ENCODE measurements around the gene RFX8. TPM values are rescaled to one million over a fixed set of nuclear protein-coding genes. Genes with fewer than 3 reads are reported as not detected.
"Not testable (repeated sequence)": the region's sequence is repeated elsewhere in the genome, so short reads cannot be mapped to it uniquely, and the experiment has no call there.

Gene RFX8
- polyA plus RNA-seq, 3 donors: not detected

GRCh38 chr2:101463421-101463820 lies 11.5 kb downstream of the RFX8 start:
- no peaks in the 10 kb centered on the region for H3K36me3 ChIP-seq (replicated peaks in 1 of 2; ENCODE audit: control insufficient read depth in 1 of 2, insufficient read depth in 2 of 2, low read length in 2 of 2)
- peak overlapping the region; percentile 26 to 39 for H3K27ac ChIP-seq (ENCODE audit: low read depth in 1 of 2, low read length in 2 of 2)
- Mint-ChIP-seq H3K27me3 (ENCODE audit: low read depth in 3 of 3) (peaks cover 35 to 77% (median 75%) of the 10 kb centered on the region in 3 donors), H3K9me3 (peaks cover 0 to 8% (median 0%) of the 10 kb centered on the region in 7 donors), H3K36me3 (peaks cover 29 to 31% of the 10 kb centered on the region in 2 donors), H3K4me3 (no peak overlapping the region), H3K27ac (peak overlapping the region; percentile 33 to 89 (median 74)), H3K4me1 (peaks cover 57% of the 10 kb centered on the region)
- no peak for DNase-seq
- H3K9ac ChIP-seq (ENCODE audit: insufficient read depth, low read length, poor library complexity, severe bottlenecking): no peak overlapping the region
- no peak overlapping the region for H3K4me3 ChIP-seq (replicated peaks in 1 of 3; ENCODE audit: low read depth in 2 of 3, low read length in 3 of 3)
- H3K4me2 ChIP-seq (replicated peaks; ENCODE audit: extremely low read depth, low read length, poor library complexity, severe bottlenecking): no peak overlapping the region
- H4K20me1 ChIP-seq (ENCODE audit: insufficient read depth, low read length): peaks cover 42% of the 10 kb centered on the region
- peaks cover 20 to 31% of the 10 kb centered on the region in 2 donors for H3K27me3 ChIP-seq (ENCODE audit: control insufficient read depth in 2 of 2, insufficient read depth in 2 of 2, low read length in 2 of 2)
- WGBS (ENCODE audit: insufficient coverage): 95% methylated on average over 8 of the region's 8 CpGs
- no peak for TF ChIP-seq CTCF (IDR thresholded peaks at IDR 0.05)
- intact Hi-C loops (cut with micrococcal nuclease): loop anchor here in 1 of 2 donors (10.0 kb wide), 1 partner anchor 51 kb away; no protein-coding TSS in a partner anchor
- H3K9me3 ChIP-seq (replicated peaks in 1 of 2; ENCODE audit: control insufficient read depth in 1 of 2, insufficient read depth in 1 of 2, low read length in 2 of 2): no peaks in the 10 kb centered on the region
- H3K4me1 ChIP-seq (ENCODE audit: control insufficient read depth in 1 of 2, insufficient read depth in 2 of 2, low read length in 2 of 2): peaks cover 45 to 52% of the 10 kb centered on the region in 2 donors
- H2AFZ ChIP-seq (ENCODE audit: insufficient read depth, low read depth, low read length, poor library complexity, severe bottlenecking): no peak overlapping the region
- H3K79me2 ChIP-seq (ENCODE audit: insufficient read depth, low read length): peaks cover 4% of the 10 kb centered on the region

GRCh38 chr2:101461381-101461780 lies 13.5 kb downstream of the RFX8 start:
- no peak overlapping the region for H3K9ac ChIP-seq (ENCODE audit: insufficient read depth, low read length, poor library complexity, severe bottlenecking)
- intact Hi-C loops (cut with micrococcal nuclease): loop anchor here in 1 of 2 donors (10.0 kb wide), 1 partner anchor 53 kb away; no protein-coding TSS in a partner anchor
- no peak overlapping the region for H3K4me3 ChIP-seq (replicated peaks in 1 of 3; ENCODE audit: low read depth in 2 of 3, low read length in 3 of 3)
- Mint-ChIP-seq H3K36me3 (peaks cover 32 to 39% of the 10 kb centered on the region in 2 donors), H3K4me3 (peak overlapping the region in 1 of 2 donors; percentile 60), H3K9me3 (peaks cover 3 to 22% (median 8%) of the 10 kb centered on the region in 7 donors), H3K4me1 (peaks cover 45% of the 10 kb centered on the region), H3K27ac (no peak overlapping the region), H3K27me3 (ENCODE audit: low read depth in 3 of 3) (peaks cover 21 to 78% (median 75%) of the 10 kb centered on the region in 3 donors)
- H3K9me3 ChIP-seq (replicated peaks in 1 of 2; ENCODE audit: control insufficient read depth in 1 of 2, insufficient read depth in 1 of 2, low read length in 2 of 2): no peaks in the 10 kb centered on the region
- H4K20me1 ChIP-seq (ENCODE audit: insufficient read depth, low read length): peaks cover 32% of the 10 kb centered on the region
- no peak overlapping the region for H3K27ac ChIP-seq (ENCODE audit: low read depth in 1 of 2, low read length in 2 of 2)
- peaks cover 4% of the 10 kb centered on the region for H3K79me2 ChIP-seq (ENCODE audit: insufficient read depth, low read length)
- no peak overlapping the region for H2AFZ ChIP-seq (ENCODE audit: insufficient read depth, low read depth, low read length, poor library complexity, severe bottlenecking)
- peaks cover 34 to 39% of the 10 kb centered on the region in 2 donors for H3K4me1 ChIP-seq (ENCODE audit: control insufficient read depth in 1 of 2, insufficient read depth in 2 of 2, low read length in 2 of 2)
- no peaks in the 10 kb centered on the region for H3K36me3 ChIP-seq (replicated peaks in 1 of 2; ENCODE audit: control insufficient read depth in 1 of 2, insufficient read depth in 2 of 2, low read length in 2 of 2)
- H3K4me2 ChIP-seq (replicated peaks; ENCODE audit: extremely low read depth, low read length, poor library complexity, severe bottlenecking): no peak overlapping the region
- H3K27me3 ChIP-seq (ENCODE audit: control insufficient read depth in 2 of 2, insufficient read depth in 2 of 2, low read length in 2 of 2): peaks cover 4 to 20% of the 10 kb centered on the region in 2 donors
- DNase-seq: peak; percentile 40 to 70 (median 70)
- TF ChIP-seq CTCF (IDR thresholded peaks at IDR 0.05): no peak
- WGBS (ENCODE audit: insufficient coverage): no CpG with 5 or more reads among the region's 2 CpGs

- H2AFZ ChIP-seq (ENCODE audit: insufficient read depth, low read depth, low read length, poor library complexity, severe bottlenecking); H3K9ac ChIP-seq (ENCODE audit: insufficient read depth, low read length, poor library complexity, severe bottlenecking); H3K36me3 ChIP-seq (replicated peaks in 1 of 2; ENCODE audit: control insufficient read depth in 1 of 2, insufficient read depth in 2 of 2, low read length in 2 of 2); DNase-seq; H4K20me1 ChIP-seq (ENCODE audit: insufficient read depth, low read length); H3K4me1 Mint-ChIP-seq; H3K4me1 ChIP-seq (ENCODE audit: control insufficient read depth in 1 of 2, insufficient read depth in 2 of 2, low read length in 2 of 2); H3K4me2 ChIP-seq (replicated peaks; ENCODE audit: extremely low read depth, low read length, poor library complexity, severe bottlenecking); H3K27ac Mint-ChIP-seq; H3K79me2 ChIP-seq (ENCODE audit: insufficient read depth, low read length); H3K4me3 ChIP-seq (replicated peaks in 1 of 3; ENCODE audit: low read depth in 2 of 3, low read length in 3 of 3); H3K27ac ChIP-seq (ENCODE audit: low read depth in 1 of 2, low read length in 2 of 2); intact Hi-C loops (cut with micrococcal nuclease); H3K9me3 ChIP-seq (replicated peaks in 1 of 2; ENCODE audit: control insufficient read depth in 1 of 2, insufficient read depth in 1 of 2, low read length in 2 of 2): not testable (repeated sequence)
- no CpG with 5 or more reads among the region's 3 CpGs for WGBS (ENCODE audit: insufficient coverage)
- H3K27me3 ChIP-seq (ENCODE audit: control insufficient read depth in 2 of 2, insufficient read depth in 2 of 2, low read length in 2 of 2): peaks cover 0 to 11% of the 10 kb centered on the region in 2 donors
- Mint-ChIP-seq H3K4me3 (peak overlapping the region in 1 of 2 donors; percentile 71), H3K9me3 (peaks cover 5 to 34% (median 10%) of the 10 kb centered on the region in 7 donors), H3K27me3 (ENCODE audit: low read depth in 3 of 3) (peaks cover 25 to 71% (median 64%) of the 10 kb centered on the region in 3 donors), H3K36me3 (peaks cover 28 to 32% of the 10 kb centered on the region in 2 donors)
Observed at GRCh38 chr2:101454408-101454807, 20.5 kb downstream of the RFX8 start.
